ENCODE results near the gene ZNF525. TPM values are rescaled to one million over a fixed set of nuclear protein-coding genes. Genes with fewer than 3 reads are reported as not detected.

The ZNF525 gene
- total RNA-seq, 1 experiment from 2014 or later: 37.7 TPM

- no peak overlapping the region for H2AFZ ChIP-seq (ENCODE audit: low read length)
- H2BK12ac ChIP-seq (ENCODE audit: insufficient read length, low read depth, low read length): peak overlapping the region; percentile 4
- no peak overlapping the region for H3K23ac ChIP-seq (ENCODE audit: insufficient read length, low read depth, low read length)
- H3K9me3 ChIP-seq (ENCODE audit: control insufficient read depth, low read depth, low read length): peaks cover 2% of the 10 kb centered on the region
- H4K5ac ChIP-seq (ENCODE audit: insufficient read length, low read depth, low read length): no peak overlapping the region
- no peak overlapping the region for H2BK15ac ChIP-seq (ENCODE audit: low read depth, low read length)
- H3K14ac ChIP-seq (ENCODE audit: insufficient read depth, low read length): no peak overlapping the region
- no peak overlapping the region for H3T11ph ChIP-seq (ENCODE audit: low read length)
- H3K4me2 ChIP-seq (ENCODE audit: insufficient read depth, insufficient read length, low read length): no peak overlapping the region
- no peaks in the 10 kb centered on the region; the same call in 1 of the 2 replicates for H3K79me2 ChIP-seq (ENCODE audit: insufficient read depth, low read length)
- H3K4me1 Mint-ChIP-seq: peaks cover 4 to 21% of the 10 kb centered on the region in 2 experiments; a peak in 3 of 4 replicates
- peak overlapping the region; percentile 8 for H2BK5ac ChIP-seq (ENCODE audit: insufficient read length, low read length)
- no peak overlapping the region for H3K9ac ChIP-seq (ENCODE audit: extremely low read depth, insufficient read length, low read length)
- H3K27ac ChIP-seq (ENCODE audit: insufficient read length, low read depth, low read length): no peak overlapping the region
- TF ChIP-seq CTCF (conservative IDR thresholded peaks at IDR 0.05): no peak
- no peak overlapping the region for H4K91ac ChIP-seq (ENCODE audit: insufficient read length, low read depth, low read length)
- no CpG with 5 or more reads among the region's 1 CpG for WGBS (ENCODE audit: extremely low coverage, insufficient read length, low lambda C conversion rate)
- H3K56ac ChIP-seq (ENCODE audit: insufficient read length, low read depth, low read length): no peak overlapping the region
- peaks cover 2% of the 10 kb centered on the region for H3K79me1 ChIP-seq (ENCODE audit: insufficient read depth, low read depth, low read length, poor library complexity, severe bottlenecking)
- H2BK20ac ChIP-seq (ENCODE audit: low read depth, low read length, poor library complexity, severe bottlenecking): no peak overlapping the region
- H3K18ac ChIP-seq (ENCODE audit: insufficient read length, low read depth, low read length): no peak overlapping the region
- H4K8ac ChIP-seq (replicated peaks; ENCODE audit: insufficient read length, low read depth, low read length): no peak overlapping the region
- H3K27me3 ChIP-seq (ENCODE audit: insufficient read depth, low read length): no peaks in the 10 kb centered on the region
- H3K4me3 Mint-ChIP-seq: no peak overlapping the region
- H2BK120ac ChIP-seq (ENCODE audit: low read depth, low read length, poor library complexity, severe bottlenecking): no peak overlapping the region
- no peak overlapping the region for H3K4ac ChIP-seq (ENCODE audit: low read depth, low read length)
- H3K4me1 ChIP-seq (ENCODE audit: insufficient read depth, low read length): no peaks in the 10 kb centered on the region; the same call in 1 of the 2 replicates
- H3K27ac Mint-ChIP-seq: peak overlapping the region; percentile 1 to 84 (median 44); a peak in 3 of 7 replicates
- H3K36me3 Mint-ChIP-seq (ENCODE audit: insufficient read depth in 1 of 3, low read depth in 3 of 3): peaks cover 68 to 79% (median 77%) of the 10 kb centered on the region in 3 experiments
- H3K27me3 Mint-ChIP-seq (ENCODE audit: low read depth): no peaks in the 10 kb centered on the region
- no peaks in the 10 kb centered on the region for H3K23me2 ChIP-seq (ENCODE audit: insufficient read length, low read depth, low read length, poor library complexity, severe bottlenecking)
- peaks cover 3 to 16% of the 10 kb centered on the region in 2 experiments; a peak in 4 of 5 replicates for H3K9me3 Mint-ChIP-seq
- DNase-seq: no peak
- no peaks in the 10 kb centered on the region for H4K20me1 ChIP-seq (ENCODE audit: control insufficient read depth, insufficient read depth, insufficient read length)
- H2AK5ac ChIP-seq (ENCODE audit: insufficient read length, low read length): no peak overlapping the region
Measured at GRCh38 chr19:53374743-53375142, 9.2 kb downstream of the ZNF525 start.
